ENCODE data around the gene U2AF1L4. TPM values are rescaled to one million over a fixed set of nuclear protein-coding genes. Genes with fewer than 3 reads are reported as not detected.

The U2AF1L4 gene
- total RNA-seq, 4 donors from 2014 or later: 7.9 to 31.1 (median 20.9) TPM

DNA sequence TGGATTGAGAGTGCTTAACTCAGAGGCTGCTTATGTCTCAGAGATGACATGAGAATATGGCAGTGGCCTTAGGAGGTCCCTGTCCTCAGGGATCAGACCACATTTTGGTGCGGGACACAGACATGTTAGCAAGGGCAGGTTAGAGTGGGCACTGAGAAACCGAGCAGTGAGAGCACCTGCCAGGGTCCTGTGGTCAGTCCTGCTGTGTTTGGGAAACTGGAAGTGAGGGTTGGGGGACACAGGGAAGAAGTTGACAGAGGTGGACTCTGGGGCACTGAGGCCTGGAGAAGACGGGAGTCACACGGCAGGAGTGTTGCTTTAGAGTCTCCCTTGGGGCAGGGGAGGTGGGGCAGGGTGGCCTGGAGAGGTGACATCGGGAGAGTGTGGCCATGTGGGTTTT lies 10.3 kb downstream of the U2AF1L4 start:
- intact Hi-C loops (cut with DNase I): no loop called here
- Histone ChIP-seq H3K4me1 (peaks cover 5 to 15% (median 8%) of the 10 kb centered on the region in 4 donors), H3K9me3 (no peaks in the 10 kb centered on the region), H3K27me3 (no peaks in the 10 kb centered on the region), H3K4me3 (no peak overlapping the region), H3K27ac (replicated peaks in 1 of 4) (no peak overlapping the region), H3K36me3 (peaks cover 74 to 95% (median 93%) of the 10 kb centered on the region in 4 donors)
- TF ChIP-seq EP300 (IDR thresholded peaks at IDR 0.05) (no peak), POLR2AphosphoS5 (IDR thresholded peaks at IDR 0.05) (no peak), POLR2A (IDR thresholded peaks at IDR 0.05; ENCODE audit: low read depth) (no peak)
- TF ChIP-seq, protein P1, sequence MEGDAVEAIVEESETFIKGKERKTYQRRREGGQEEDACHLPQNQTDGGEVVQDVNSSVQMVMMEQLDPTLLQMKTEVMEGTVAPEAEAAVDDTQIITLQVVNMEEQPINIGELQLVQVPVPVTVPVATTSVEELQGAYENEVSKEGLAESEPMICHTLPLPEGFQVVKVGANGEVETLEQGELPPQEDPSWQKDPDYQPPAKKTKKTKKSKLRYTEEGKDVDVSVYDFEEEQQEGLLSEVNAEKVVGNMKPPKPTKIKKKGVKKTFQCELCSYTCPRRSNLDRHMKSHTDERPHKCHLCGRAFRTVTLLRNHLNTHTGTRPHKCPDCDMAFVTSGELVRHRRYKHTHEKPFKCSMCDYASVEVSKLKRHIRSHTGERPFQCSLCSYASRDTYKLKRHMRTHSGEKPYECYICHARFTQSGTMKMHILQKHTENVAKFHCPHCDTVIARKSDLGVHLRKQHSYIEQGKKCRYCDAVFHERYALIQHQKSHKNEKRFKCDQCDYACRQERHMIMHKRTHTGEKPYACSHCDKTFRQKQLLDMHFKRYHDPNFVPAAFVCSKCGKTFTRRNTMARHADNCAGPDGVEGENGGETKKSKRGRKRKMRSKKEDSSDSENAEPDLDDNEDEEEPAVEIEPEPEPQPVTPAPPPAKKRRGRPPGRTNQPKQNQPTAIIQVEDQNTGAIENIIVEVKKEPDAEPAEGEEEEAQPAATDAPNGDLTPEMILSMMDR (IDR thresholded peaks at IDR 0.05): no peak
- DNase-seq (ENCODE audit: extremely low spot score): no peak
- WGBS: 80% methylated on average over 5 of the region's 5 CpGs

DNA sequence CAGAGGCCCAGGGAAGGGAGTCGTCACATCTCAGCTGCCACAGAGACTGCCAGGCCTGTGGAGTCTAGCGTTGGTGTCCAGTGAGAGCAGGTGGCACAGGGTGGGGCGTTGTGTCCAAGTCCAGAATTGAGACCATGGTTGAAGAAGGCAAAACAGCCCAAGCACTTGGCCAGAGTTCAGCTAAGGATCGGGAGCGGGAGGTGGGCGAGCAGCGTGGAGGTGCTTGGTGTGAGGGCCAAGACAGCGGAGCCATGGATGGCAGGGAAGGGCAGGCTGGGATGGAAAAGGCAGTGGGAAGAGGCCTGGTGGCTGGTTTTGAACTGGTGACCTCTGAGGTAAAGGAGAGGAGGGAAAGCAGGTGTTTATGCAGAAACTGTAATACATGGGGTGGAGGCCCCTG lies 10.9 kb downstream of the U2AF1L4 start:
- no peak overlapping the region for H3K4me3 ChIP-seq
- intact Hi-C loops (cut with DNase I): no loop called here
- WGBS: 95% methylated on average over 8 of the region's 8 CpGs
- H3K27me3 ChIP-seq: no peaks in the 10 kb centered on the region
- DNase-seq (ENCODE audit: extremely low spot score): no peak
- no peak overlapping the region for H3K27ac ChIP-seq (replicated peaks in 1 of 4)
- peaks cover 80 to 100% (median 98%) of the 10 kb centered on the region in 4 donors for H3K36me3 ChIP-seq
- H3K4me1 ChIP-seq: peaks cover 0 to 8% (median 2%) of the 10 kb centered on the region in 4 donors
- no peak for TF ChIP-seq POLR2AphosphoS5 (IDR thresholded peaks at IDR 0.05)
- TF ChIP-seq, protein P1 (IDR thresholded peaks at IDR 0.05): no peak
- no peak for TF ChIP-seq POLR2A (IDR thresholded peaks at IDR 0.05; ENCODE audit: low read depth)
- TF ChIP-seq EP300 (IDR thresholded peaks at IDR 0.05): no peak
- H3K9me3 ChIP-seq: no peaks in the 10 kb centered on the region

DNA sequence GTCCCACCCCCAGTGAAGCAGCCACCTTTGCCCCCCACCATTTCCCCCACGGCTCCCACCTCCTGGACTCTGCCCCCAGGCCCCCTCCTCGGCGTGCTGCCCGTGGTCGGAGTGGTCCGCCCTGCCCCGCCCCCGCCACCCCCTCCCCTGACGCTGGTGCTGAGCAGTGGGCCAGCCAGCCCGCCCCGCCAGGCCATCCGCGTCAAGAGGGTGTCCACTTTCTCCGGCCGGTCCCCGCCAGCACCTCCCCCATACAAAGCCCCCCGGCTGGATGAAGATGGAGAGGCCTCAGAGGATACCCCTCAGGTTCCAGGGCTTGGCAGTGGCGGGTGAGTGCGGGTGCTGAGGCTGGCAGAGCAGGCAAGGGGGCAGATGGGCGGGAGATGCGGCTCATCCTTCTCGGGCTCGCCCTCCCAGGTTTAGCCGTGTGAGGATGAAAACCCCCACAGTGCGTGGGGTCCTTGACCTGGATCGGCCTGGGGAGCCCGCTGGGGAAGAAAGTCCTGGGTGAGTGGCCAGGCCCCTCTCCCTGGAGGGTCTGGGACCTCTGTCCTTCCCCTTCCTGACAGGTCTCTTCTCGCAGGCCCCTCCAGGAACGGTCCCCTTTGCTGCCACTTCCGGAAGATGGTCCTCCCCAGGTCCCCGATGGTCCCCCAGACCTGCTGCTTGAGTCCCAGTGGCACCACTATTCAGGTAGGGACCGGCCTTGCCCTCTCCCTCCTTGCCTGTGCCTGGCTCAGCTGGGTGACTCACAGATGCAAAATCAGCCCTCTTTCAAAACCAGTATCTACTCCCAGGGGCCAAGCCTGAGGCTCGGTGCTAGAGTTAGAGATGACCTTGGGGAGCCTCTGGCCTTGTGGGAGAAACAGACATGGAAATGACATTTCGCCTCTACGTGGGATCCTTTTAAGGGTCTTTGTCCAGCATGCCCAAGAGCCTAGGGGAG lies 11.8 kb downstream of the U2AF1L4 start:
- intact Hi-C loops (cut with DNase I): no loop called here
- 81% methylated on average over 12 of the region's 35 CpGs for WGBS
- Histone ChIP-seq H3K27me3 (no peaks in the 10 kb centered on the region), H3K4me1 (peaks cover 0 to under 1% (median 0%) of the 10 kb centered on the region in 4 donors), H3K27ac (replicated peaks in 1 of 4) (no peak overlapping the region), H3K9me3 (no peaks in the 10 kb centered on the region), H3K4me3 (no peak overlapping the region), H3K36me3 (peaks cover 85 to 100% (median 98%) of the 10 kb centered on the region in 4 donors)
- TF ChIP-seq POLR2A (IDR thresholded peaks at IDR 0.05; ENCODE audit: low read depth) (no peak), POLR2AphosphoS5 (IDR thresholded peaks at IDR 0.05) (no peak), EP300 (IDR thresholded peaks at IDR 0.05) (no peak)
- TF ChIP-seq, protein P1 (IDR thresholded peaks at IDR 0.05): no peak
- no peak for DNase-seq (ENCODE audit: extremely low spot score)

DNA sequence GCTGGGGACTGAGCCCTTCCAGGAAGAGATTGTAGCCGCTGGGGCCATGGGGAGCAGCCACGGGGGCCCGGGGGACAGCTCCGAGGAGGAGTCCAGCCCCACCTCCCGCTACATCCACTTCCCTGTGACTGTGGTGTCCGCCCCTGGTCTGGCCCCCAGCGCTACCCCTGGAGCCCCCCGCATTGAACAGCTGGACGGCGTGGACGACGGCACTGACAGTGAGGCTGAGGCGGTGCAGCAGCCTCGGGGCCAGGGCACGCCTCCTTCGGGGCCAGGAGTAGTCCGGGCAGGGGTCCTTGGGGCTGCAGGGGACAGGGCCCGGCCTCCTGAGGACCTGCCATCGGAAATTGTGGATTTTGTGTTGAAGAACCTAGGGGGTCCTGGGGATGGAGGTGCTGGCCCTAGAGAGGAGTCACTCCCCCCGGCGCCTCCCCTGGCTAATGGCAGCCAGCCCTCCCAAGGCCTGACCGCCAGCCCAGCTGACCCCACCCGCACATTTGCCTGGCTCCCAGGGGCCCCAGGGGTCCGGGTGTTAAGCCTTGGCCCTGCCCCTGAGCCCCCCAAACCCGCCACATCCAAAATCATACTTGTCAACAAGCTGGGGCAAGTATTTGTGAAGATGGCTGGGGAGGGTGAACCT lies 12.6 kb downstream of the U2AF1L4 start:
- H3K9me3 ChIP-seq: no peaks in the 10 kb centered on the region
- WGBS: 92% methylated on average over 6 of the region's 25 CpGs
- peaks cover 85 to 100% (median 98%) of the 10 kb centered on the region in 4 donors for H3K36me3 ChIP-seq
- H3K27ac ChIP-seq (replicated peaks in 1 of 4): no peak overlapping the region
- H3K4me3 ChIP-seq: no peak overlapping the region
- H3K4me1 ChIP-seq: no peaks in the 10 kb centered on the region
- no peak for TF ChIP-seq EP300 (IDR thresholded peaks at IDR 0.05)
- TF ChIP-seq POLR2A (IDR thresholded peaks at IDR 0.05; ENCODE audit: low read depth): no peak
- no peak for TF ChIP-seq POLR2AphosphoS5 (IDR thresholded peaks at IDR 0.05)
- TF ChIP-seq, protein P1 (IDR thresholded peaks at IDR 0.05): no peak
- DNase-seq (ENCODE audit: extremely low spot score): no peak
- intact Hi-C loops (cut with DNase I): no loop called here
- H3K27me3 ChIP-seq: no peaks in the 10 kb centered on the region
